Stimulated activated CD4-positive, alpha-beta T cell treated with anti-CD3 and anti-CD28 coated beads, TNF-alpha, amount 100 ng/mL, for 1 hour (primary cell): ENCODE measurements around the gene BBC3.
"Not testable (repeated sequence)": the region's sequence is repeated elsewhere in the genome, so short reads cannot be mapped to it uniquely, and the experiment has no call there.

Experiments
- DNase-seq, 3 donors: peaks; one replicate each; pipeline ENCODE4 v3.0.0-alpha.2; 2020; ENCODE audit warnings: low read depth in 3 of 3, low spot score in 1 of 3

Gene BBC3

DNA sequence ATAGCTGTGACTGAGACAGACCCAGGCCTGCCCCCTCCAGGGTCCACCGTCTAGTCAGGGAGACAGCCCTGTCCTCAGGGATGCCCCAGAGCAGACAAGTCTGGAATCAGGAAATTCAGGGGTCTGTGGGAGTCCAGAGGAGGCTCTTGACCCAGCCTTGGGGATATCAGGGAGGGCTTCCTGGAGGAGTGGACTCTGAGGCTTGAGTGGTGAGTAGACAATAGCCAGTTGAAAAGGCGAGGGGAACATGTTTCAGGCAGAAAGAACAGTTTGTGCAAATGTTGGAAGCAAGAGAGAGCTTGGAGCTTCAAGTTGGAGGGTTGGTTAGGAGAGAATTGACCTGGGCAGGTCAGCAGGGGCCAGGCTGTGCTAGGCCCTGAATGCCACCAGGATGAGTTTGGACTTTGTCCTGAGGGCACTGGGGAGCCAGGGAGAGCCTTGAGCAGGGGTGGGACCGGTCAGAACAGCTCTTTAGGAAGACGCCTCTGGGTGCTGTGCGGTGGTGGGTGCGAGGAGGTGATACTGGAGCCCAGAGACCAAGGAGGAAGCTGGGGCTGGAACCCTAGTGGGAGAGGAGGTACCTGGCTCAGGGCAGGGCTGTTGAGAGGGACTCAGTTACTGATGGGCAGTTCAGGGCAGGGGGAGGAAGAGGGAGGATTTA lies 28.0 kb upstream of the BBC3 start:
- no peak for DNase-seq

DNA sequence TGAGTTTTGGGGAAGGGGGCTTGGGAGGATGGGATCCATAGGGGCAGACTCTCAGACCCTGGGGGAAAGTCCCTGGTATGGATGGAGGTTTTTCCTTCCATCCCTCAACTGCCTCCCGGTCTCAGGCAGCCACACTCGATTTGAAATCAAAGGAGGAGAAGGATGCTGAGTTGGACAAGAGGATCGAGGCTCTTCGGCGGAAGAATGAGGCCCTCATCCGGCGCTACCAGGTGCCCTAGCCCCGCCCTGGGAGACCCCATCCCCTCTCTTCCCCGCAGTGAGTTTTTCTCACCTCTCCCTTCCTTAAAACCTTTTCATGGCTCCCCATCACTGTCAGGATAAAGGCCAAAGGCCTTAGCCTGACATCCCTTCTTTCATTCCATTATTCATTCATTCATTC lies 27.4 kb upstream of the BBC3 start:
- DNase-seq: no peak

DNA sequence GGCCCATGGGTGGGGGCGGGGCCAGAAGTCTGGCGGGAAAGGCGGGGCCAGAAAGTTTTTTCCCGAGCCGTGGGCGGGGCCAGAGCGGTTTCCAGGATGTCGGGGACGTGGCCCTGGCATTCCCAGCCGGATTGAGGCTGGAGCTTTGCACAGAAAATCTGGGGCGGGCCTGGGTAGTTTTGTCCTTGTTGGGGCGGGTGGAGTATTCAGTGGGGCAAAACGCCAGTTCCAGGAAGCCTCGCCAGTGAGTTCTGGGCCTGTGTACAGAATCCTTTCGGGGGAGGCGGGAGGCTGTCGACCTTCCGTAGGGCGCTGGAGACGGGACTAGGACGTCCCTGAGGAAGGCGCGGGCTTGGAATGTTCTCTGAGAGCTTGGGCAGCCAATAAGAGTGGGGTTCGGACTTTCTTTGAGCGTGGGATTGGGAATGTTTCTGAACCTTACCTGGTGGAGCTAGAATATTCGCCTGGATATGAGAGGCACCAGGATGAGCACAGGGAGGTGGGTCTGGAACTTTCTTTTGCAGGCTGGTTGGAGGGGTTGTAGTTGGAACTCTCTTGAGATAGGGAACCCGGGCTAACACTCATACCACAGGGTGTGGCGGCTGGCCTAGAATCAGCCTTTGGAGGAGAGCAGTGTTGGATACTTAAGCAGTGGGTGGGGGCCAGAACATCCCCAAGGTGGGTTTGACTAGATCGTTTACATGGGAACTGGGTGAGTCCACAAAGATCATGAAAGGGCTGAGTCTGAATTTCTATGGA lies 26.6 kb upstream of the BBC3 start:
- DNase-seq: no peak

DNA sequence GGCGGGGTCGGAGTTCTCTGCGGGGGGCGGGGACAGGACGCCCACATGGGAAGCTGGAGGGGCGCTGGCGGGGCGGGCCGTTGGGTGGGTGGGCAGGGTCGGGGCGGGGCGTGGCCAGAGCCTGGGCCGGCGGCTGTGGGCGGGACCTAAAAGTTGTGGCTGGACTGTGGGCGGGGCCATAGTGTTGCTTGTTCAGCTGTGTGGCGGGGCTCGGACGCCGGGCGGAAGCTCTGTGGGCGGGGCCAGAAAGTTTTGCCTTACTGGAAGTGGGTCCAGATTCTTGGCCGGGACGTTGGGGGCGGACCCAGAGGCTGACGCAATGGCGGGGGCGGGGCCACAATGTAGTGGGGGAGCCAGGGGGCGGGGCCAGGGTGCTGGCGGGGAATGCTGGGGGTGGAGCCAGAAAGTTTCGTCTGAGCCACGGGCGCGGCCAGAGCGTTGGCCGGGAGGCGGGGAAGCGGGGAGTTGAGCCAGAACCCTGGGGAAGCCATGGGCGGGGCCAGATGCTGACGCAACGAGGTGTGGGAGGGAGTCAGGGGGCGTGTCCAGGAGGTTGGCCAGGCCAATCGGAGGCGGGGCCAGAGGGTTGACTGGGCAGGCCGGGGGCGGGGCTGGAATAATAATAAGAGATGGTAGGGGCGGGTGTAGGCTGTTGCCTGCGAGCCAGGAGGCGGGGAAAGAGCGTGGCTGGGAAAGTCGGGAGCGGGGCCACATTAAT lies 25.9 kb upstream of the BBC3 start:
- DNase-seq: peak; percentile 97 to 99 (median 98)

DNA sequence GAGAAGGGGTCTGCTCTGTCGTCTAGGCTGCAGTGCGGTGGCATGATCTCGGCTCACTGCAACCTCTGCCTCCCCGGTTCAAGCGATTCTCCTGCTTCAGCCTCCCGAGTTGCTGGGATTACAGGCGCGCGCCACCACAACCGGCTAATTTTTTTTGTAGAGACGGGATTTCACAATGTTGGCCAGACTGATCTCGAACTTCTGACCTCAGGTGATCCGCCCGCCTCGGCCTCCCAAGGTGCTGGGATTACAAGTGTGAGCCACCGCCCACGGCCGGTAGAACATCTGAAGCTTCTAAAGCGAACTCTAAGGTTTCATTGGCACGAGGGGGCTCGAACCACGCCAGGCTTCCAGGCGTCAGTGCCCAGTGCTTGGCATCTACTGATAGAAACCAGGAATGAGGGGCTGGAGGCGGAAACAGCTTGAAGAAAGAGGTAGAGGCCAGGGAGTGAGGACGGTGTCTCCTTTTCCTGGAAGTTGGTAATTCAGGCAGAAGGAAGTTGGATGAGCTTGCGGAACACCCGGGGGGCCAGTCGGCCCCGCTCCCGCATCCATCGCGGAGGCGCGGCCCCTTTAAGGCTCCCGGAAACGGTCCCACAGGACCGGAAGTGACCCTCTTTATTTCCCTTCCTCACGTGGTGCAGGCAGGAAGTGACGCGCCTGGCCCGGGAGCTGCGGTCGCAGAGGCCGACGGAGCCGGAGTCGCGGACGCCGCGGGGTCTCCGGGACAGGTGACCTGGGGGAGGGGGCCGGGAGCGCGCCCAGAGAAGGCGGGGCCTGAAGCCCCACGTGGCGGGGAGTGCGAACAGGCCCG lies 25.1 kb upstream of the BBC3 start, which contains the start of gene CCDC9:
TSS of gene CCDC9 (plus strand) at position 647 of the 814 bp plus-strand sequence. CDS start 1,876 bp downstream, outside the sequence.
- peak in 2 of 3 donors; percentile 76 to 78 for DNase-seq

DNA sequence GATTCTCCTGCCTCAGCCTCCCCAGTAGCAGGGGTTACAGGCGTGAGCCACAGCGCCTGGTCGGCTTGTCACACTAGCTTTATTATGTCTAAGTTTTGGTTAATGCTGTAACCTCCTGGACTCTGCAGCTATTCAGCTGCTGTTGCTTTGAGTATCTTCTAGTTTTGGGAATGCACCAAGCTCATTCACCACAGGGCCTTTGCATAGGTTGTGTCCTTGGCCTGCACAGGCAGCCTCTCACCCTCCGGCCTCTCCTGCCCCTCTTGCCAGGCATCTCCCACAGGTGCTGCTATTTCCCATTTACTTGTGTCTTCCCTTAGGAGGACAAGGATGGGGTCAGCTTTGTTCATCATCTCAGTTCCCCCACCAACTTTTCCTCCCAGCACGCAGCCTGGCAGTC lies 23.0 kb upstream of the BBC3 start:
- DNase-seq: no peak

DNA sequence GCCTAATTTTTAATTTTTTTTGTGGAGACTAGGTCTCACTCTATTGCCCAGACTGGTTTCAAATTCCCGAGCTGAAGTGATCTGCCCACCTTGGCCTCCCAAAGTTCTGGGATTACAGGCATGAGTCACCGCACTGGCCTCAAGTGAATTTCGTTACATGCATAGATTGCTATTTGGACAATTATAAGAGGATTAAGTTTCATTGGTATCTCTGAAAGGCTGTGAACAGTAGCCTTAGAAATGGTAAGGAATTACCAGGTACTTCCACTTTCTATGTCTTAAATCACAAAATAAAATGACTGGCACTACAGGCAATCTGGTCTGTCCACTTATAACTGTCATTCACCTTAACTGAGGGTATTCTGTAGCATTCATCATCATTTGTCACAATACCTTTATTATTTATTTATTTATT lies 22.5 kb upstream of the BBC3 start:
- DNase-seq: no peak

DNA sequence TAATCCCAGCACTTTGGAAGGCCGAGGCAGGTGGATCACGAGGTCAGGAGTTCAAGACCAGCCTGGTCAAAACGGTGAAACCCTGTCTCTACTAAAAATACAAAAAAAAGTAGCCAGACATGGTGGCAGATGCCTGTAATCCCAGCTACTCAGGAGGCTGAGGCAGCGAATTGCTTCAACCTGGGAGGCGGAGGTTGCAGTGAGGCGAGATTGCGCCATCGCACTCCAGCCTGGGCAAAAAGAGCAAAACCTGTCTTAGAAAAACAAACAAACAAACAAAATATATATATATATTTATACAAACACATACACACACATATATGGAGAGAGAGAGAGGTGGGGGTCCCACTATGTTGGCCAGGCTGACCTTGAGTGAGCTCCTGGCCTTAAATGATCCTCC lies 22.0 kb upstream of the BBC3 start:
- DNase-seq: not testable (repeated sequence)

DNA sequence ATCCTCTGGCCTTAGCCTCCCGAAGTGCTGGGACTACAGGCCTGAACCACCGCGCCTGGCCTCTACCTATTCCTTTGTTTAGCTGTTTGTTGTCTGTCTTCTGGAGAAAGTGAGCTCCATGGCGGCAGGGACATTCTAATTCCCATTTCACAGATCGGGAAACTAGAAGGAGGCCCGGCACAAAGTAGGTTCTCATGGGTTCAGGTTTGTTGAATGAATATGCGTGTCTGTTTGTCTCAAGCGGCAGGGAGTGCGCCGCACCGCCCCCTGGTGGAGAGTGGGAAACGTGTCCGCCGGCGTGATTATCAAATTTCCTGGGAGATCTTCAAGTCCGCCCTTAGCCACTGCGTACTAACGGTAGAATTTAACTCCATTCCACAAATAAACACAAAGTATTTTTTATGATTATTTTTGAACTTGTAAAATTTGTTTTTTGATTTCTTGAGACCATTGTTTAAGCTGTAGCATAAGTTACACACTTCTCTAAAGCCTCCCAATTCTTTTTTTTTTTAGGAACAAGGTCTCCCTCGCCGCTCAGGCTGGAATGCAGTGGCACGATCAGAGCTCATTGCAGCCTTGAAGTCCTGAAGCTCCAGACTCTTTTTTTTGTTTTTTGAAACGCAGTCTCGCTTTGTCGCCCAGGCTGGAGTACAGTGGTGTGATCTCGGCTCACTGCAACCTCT lies 16.4 kb upstream of the BBC3 start:
- peak in 2 of 3 donors; percentile 57 to 80 for DNase-seq

DNA sequence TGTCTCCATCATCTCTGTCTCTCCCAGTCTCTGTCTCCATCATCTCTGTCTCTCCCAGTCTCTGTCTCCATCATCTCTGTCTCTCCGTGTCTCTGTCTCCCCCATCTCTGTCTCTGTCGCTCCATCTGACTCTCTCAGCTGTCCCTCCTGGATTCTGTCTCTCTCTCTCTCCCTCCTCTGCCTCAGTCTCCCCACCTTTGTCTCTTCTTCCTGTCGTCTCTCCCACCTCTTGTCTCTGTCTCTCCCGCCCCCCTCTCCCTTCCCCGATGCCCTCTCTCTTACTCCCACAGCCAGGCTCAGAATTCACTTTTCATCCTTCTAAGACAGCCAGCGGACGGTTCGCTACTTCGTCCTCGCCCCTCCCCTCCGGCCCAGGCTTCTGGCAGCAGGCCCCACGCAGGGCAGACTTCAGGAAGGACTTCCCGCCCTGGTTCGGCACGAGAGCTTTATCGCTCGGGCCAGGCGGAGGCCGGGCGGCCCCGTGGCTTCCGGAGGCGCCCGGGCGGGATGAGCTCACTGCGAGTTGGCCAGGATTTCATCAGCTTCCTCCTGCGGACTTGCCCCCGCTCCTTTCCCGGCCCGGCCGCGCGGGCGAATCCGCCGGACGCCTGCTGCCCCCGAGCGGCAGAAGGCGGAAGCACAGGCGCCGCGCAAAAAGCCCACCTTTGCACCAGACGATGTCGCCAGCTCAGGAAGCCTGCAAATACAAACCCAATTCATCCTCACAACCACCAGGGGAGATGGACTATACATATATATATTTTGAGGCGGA lies 13.0 kb upstream of the BBC3 start:
- peak; percentile 63 to 86 (median 83) for DNase-seq

DNA sequence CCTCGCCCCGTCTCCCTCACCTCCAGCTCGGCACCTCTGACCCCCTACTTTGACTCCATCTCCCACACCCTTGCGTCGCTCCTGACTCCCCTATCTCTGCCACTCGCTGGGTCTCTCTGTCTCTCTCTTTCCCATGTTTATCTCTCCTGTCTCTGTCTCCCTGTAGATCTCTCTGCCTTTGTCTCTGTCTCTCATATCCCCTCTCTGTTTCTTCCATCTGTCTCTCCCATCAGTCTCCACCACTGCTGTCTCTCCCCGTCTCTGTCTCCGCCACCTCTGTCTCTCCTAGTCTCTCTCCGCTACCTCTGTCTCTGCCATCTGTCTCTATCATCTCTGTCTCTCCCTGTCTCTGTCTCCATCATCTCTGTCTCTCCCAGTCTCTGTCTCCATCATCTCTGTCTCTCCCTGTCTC lies 12.4 kb upstream of the BBC3 start:
- DNase-seq: no peak

DNA sequence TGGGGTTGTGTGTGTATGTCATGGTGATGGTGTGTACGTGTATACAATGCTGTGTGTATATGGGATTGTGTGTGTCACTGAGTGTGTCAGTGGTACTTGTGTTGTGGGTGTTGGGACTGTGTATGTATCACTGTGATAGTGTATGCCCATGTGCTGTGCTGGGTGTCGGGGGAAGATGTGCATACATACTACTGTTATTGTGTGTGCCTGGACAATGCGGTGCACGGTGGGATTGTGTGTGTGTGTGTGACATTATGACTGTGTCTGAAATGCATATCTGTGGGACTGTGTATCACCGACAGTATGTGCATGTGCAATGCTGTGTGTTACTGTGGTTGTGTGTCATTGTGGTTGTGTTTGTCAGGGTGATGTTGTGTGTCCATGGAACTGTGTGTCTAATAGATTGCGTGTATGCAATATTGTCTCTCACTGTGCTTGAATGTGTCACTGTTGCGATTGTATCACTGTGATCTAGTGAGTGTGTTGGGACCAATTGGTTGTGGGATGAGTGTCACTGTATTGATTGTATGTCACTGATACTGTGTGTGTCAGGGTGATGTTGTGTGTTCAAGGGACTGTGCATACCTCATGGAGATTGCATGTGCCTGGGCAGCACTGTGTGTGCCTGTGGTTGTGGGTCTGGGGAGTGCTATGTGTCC lies 11.0 kb upstream of the BBC3 start:
- DNase-seq: no peak

DNA sequence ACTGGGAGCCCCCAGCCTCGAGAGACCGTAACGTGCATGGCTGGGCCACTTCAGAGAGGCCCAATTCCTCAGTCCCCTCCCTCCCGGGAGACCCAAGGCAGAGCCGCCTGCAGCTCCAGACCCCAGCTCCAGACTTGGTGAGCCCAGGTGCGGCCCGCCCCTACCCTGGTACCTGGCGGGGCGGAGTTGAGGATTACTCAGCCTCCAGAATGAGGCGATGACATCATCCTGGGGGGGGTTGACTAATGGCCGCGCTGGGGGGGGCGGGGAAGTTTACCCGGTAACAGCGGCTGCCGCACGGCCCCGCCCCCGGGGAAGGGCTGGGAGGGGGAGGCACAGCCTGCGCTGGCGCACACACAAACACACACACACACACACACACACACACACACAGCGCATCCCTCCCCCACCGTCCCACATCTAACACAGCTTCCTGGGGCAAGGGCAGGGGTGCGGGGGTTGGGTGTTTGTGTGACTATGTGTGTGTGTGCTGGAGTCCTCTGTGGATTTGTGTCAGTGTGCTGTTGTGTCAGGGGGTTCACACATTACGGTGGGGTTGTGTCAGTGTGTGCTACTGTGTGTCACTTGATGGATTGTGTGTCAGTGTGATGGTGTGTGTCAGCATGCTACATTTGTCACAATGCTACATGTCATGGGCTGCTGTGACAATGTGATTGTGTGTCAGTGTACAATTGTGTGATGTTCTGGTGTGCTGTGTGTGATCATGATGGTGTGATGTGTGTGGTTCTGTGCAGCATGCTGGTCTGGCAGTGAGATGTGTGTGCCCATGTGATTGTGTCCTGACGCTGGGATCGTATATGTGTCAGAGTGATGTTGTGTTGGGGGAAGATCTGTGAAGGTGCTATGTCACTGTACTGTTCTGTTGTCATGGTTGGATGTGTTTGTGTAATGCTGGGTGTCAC lies 10.3 kb upstream of the BBC3 start:
- DNase-seq: peak; percentile 74 to 80 (median 78)

DNA sequence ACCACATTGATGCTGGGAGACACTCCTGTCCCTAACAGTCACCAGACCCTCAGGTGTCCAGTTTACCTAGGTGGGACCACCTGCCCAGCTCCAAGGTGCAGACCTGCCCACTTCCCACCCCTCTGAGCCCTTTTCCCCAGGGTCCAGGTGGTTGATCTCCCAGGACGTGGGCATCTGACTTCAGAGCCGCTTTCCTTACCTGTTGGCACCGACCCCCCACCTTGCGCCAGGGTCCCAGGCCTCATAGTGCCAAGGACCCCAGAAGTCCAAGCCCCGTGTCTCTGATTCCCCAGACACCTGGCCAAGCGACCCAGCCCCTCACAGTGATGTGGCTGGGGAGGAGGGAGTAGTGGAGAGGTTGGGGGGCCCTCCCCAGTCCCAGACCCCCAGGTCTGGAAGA lies 9.6 kb upstream of the BBC3 start:
- no peak for DNase-seq

DNA sequence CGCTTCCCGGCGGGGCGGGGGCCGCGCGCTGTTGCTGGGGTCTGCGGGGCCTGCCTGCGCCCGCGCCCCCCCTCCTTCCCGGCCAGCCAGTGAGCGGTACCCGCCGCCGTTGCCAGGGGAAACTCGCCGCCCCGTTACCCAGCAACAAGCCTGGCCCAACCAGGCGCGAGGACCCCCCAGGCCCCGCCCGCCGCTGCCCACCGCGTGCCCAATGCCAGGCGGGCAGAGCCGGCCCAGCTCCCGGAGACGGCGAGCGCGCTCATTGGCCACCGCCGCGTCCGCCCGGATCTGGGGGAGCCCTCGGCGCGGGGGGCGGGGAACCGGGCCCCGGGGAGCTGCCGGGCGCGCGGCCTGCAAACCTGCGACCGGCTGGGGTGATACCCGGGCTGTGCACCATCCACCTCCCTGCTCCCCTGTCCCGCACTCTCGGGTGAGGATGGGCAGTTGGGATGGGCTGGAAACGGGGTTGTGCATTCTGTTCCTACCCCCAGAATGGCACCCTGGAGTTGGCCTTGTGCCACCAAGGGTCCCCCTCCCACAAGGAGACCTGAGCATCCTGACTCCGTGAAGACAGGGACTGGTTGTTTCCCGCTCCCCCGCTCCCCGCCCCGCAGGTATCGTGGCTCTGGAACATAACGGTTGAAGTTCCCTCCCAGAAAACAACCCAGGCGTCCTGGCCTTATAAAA lies 8.8 kb upstream of the BBC3 start:
- DNase-seq: no peak

DNA sequence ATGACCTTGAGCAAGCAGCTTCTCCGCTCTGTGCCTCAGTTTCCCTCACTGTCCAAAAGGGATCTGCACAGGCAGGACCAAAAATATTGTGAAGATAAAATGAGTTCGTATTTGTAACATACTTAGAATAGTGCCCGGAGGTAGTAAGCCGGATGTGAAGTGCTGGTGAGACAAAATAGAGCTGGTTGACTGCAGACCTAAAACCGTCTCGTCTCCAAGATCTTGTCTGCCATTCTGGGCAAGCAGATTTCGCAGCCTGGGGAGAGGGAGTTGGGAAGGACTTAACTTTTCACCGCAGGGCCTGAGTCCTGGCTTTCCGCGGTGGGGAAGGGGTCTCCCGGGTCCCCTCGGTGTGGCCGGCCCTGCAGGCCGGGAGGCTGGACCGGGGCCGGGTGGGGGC lies 8.2 kb upstream of the BBC3 start:
- DNase-seq: no peak

DNA sequence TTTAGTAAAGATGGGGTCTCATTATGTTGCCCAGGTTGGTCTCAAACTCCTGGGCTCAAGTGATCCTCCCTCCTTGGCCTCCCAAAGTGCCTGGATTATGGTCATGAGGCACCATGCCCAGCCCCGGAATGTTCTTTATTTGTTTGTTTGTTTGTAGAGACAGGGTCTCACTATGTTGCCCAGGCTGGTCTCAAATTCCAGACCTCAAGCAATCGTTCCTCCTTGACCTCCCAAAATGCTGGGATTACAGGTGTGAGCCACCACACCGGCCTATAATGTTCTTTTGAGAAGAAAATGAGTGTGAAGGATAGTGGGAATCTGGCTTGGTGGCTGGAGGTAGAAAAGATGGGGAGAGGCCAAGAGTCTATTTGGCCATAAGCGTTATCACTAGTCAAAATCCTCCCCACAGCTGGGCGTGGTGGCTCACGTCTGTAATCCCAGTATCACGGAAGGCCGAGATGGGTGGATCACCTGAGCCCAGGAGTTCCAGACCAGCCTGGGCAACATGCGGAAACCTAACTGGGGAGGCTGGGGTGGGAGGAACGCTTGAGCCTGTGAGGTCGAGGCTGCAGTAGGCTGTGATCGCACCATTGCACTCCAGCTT lies 5.2 kb upstream of the BBC3 start:
- no peak for DNase-seq
